ENCODE results near the gene NUF2.

DNA sequence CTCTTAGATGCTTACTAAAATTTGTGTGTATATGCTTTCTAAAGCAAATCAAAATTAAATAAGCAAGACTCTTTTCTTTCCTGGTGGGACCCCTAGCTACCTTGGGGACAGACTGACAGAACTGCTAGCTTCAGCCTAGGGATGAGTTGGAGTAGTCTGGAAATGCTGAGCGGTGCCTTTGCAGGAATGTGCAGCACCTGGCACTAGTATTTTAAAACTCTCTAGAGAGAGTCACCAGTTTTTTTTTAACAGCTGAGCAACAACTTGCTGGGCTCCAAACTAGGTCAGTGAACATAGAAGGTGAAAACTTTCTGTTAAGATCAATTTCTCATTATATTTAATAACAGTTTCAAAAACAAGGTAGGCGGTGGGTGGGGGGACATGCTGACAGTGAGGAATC is 56.8 kb downstream of the NUF2 start:
- TF ChIP-seq, protein P1, sequence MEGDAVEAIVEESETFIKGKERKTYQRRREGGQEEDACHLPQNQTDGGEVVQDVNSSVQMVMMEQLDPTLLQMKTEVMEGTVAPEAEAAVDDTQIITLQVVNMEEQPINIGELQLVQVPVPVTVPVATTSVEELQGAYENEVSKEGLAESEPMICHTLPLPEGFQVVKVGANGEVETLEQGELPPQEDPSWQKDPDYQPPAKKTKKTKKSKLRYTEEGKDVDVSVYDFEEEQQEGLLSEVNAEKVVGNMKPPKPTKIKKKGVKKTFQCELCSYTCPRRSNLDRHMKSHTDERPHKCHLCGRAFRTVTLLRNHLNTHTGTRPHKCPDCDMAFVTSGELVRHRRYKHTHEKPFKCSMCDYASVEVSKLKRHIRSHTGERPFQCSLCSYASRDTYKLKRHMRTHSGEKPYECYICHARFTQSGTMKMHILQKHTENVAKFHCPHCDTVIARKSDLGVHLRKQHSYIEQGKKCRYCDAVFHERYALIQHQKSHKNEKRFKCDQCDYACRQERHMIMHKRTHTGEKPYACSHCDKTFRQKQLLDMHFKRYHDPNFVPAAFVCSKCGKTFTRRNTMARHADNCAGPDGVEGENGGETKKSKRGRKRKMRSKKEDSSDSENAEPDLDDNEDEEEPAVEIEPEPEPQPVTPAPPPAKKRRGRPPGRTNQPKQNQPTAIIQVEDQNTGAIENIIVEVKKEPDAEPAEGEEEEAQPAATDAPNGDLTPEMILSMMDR (IDR thresholded peaks at IDR 0.05): no peak
- TF ChIP-seq POLR2A (IDR thresholded peaks at IDR 0.05): no peak

All from upper lobe of left lung (tissue), 4 donors.